Measurements from ENCODE around the gene PLA2G2A.

DNA sequence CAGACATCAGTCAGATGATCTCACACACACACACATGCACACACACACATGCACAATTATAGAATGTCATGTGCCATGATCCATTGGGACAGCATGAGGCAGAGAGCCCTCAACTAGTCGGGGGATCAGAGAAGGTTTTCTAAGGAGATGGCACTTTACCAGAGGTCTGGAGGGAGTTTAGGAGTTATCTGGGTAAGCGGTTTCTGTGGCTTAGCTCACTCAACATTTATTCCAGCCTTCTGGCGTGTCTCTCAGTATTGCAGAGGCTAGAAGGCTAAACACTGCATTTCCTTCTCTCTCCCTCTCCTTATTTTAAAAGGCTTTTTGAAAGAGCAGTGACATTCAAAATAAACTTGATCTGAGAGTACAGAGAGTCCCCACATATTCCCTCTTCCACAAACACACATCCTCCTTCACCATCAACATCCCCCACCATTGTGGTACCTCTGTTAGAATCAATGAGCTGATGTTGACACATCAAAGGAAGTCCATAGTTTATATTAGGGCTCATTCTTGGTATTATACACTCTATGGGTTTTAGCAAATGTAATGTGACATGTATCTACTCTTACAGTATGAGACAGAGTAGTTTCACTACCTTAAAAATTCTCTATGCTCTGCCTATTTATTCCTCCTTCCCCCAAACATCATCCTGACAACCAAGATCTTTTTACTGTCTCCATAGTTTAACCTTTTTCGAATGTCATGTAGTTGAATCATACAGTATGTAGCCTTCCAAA, 9.0 kb upstream of the PLA2G2A start:
- TF ChIP-seq CTCF (IDR thresholded peaks at IDR 0.05; ENCODE audit: low read depth, low read length, missing input control) (no peak), RAD21 (IDR thresholded peaks at IDR 0.05) (no peak), ATF3 (IDR thresholded peaks at IDR 0.05) (no peak), TAF1 (conservative IDR thresholded peaks at IDR 0.05) (no peak), YY1 (IDR thresholded peaks at IDR 0.05) (no peak), EGR1 (IDR thresholded peaks at IDR 0.05; ENCODE audit: low read depth in 2 of 2) (no peak), GABPA (IDR thresholded peaks at IDR 0.05 in 1 of 2, conservative IDR thresholded peaks at IDR 0.05 in 1 of 2) (no peak)
- TF ChIP-seq, protein P1, sequence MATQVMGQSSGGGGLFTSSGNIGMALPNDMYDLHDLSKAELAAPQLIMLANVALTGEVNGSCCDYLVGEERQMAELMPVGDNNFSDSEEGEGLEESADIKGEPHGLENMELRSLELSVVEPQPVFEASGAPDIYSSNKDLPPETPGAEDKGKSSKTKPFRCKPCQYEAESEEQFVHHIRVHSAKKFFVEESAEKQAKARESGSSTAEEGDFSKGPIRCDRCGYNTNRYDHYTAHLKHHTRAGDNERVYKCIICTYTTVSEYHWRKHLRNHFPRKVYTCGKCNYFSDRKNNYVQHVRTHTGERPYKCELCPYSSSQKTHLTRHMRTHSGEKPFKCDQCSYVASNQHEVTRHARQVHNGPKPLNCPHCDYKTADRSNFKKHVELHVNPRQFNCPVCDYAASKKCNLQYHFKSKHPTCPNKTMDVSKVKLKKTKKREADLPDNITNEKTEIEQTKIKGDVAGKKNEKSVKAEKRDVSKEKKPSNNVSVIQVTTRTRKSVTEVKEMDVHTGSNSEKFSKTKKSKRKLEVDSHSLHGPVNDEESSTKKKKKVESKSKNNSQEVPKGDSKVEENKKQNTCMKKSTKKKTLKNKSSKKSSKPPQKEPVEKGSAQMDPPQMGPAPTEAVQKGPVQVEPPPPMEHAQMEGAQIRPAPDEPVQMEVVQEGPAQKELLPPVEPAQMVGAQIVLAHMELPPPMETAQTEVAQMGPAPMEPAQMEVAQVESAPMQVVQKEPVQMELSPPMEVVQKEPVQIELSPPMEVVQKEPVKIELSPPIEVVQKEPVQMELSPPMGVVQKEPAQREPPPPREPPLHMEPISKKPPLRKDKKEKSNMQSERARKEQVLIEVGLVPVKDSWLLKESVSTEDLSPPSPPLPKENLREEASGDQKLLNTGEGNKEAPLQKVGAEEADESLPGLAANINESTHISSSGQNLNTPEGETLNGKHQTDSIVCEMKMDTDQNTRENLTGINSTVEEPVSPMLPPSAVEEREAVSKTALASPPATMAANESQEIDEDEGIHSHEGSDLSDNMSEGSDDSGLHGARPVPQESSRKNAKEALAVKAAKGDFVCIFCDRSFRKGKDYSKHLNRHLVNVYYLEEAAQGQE (IDR thresholded peaks at IDR 0.05): no peak
